GM12892 (cell line): Measurements from ENCODE around the gene GNAI1.

Source experiments
- POLR2A ChIP-seq: IDR thresholded peaks from 2 replicates; pipeline ENCODE4 v1.6.1; 2011; ENCODE audit warnings: low read depth, low read length, control low read depth
- POLR2AphosphoS5 ChIP-seq: IDR thresholded peaks from 2 replicates; pipeline ENCODE4 v1.6.1; 2011; ENCODE audit warnings: low read depth, low read length, control low read depth
- TAF1 ChIP-seq: IDR thresholded peaks from 2 replicates; pipeline ENCODE4 v1.6.1; 2011; ENCODE audit warnings: low read depth, mild to moderate bottlenecking, control low read depth, low read length, borderline replicate concordance

- TF ChIP-seq POLR2A (no peak), POLR2AphosphoS5 (no peak), TAF1 (no peak)
Observed at GRCh38 chr7:80110376-80110775, 24.3 kb upstream of the GNAI1 start.
